Vagina (tissue), 2 donors: Measurements from ENCODE around the gene GPER1.
"Not testable (repeated sequence)": the region's sequence is repeated elsewhere in the genome, so short reads cannot be mapped to it uniquely, and the experiment has no call there.

ENCODE experiments used
- POLR2A ChIP-seq, 2 donors: fragments of 450-650 bp; IDR thresholded peaks; one replicate each; pipeline ENCODE4 v1.6.1; 2017; ENCODE audit warnings: antibody characterized with exemption in 2 of 2, mild to moderate bottlenecking in 2 of 2, moderate library complexity in 2 of 2
- POLR2AphosphoS5 ChIP-seq, 2 donors: sonication (generic); formaldehyde crosslinking; IDR thresholded peaks; one replicate each; pipeline ENCODE4 v1.9.0; 2017; ENCODE audit warnings: antibody characterized with exemption in 2 of 2, mild to moderate bottlenecking in 2 of 2, low read depth in 1 of 2; ENCODE audit not compliant: insufficient read depth in 1 of 2
- TF ChIP-seq, protein P1 (sequence below), 3 experiments: fragments of 450-650 bp in 2 of 3; fragments of 200-600 bp in 1 of 3; sonication (generic) in 1 of 3; IDR thresholded peaks; one replicate each; pipeline ENCODE4 v1.5.1; 2017 to 2019; ENCODE audit warnings: antibody characterized with exemption in 3 of 3, mild to moderate bottlenecking in 2 of 3, moderate library complexity in 2 of 3

DNA sequence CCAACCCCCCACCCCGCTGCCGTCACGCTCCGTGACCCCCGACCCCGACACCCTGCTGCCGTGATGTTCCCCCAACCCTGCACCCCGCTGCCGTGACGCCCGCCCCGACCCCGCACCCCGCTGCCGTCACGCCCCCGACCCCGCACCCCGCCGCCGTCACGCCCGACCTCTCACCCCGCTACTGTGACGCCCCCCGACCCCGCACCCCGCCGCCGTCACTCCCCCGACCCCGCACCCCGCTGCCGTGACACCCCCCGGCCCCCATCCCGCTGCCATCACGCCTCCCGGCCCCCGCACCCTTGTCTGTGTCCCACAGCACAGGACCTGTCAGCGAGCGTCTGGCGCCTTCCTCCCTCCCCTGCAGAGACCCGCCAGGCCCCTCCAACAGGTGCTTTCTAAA, 13.9 kb upstream of the GPER1 start:
- TF ChIP-seq, protein P1, sequence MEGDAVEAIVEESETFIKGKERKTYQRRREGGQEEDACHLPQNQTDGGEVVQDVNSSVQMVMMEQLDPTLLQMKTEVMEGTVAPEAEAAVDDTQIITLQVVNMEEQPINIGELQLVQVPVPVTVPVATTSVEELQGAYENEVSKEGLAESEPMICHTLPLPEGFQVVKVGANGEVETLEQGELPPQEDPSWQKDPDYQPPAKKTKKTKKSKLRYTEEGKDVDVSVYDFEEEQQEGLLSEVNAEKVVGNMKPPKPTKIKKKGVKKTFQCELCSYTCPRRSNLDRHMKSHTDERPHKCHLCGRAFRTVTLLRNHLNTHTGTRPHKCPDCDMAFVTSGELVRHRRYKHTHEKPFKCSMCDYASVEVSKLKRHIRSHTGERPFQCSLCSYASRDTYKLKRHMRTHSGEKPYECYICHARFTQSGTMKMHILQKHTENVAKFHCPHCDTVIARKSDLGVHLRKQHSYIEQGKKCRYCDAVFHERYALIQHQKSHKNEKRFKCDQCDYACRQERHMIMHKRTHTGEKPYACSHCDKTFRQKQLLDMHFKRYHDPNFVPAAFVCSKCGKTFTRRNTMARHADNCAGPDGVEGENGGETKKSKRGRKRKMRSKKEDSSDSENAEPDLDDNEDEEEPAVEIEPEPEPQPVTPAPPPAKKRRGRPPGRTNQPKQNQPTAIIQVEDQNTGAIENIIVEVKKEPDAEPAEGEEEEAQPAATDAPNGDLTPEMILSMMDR (IDR thresholded peaks at IDR 0.05), result not testable (repeated sequence)
- TF ChIP-seq POLR2A (IDR thresholded peaks at IDR 0.05); POLR2AphosphoS5 (IDR thresholded peaks at IDR 0.05; ENCODE audit: insufficient read depth in 1 of 2, low read depth in 1 of 2): not testable (repeated sequence)
